EL (cell line): Measurements from ENCODE around the gene TWF2.

Experiments
- DNase-seq: peaks from one replicate; pipeline ENCODE4 v3.0.0-alpha.2; 2016

Gene TWF2

GRCh38 chr3:52237006-52237656 lies 1.8 kb downstream of the TWF2 start:
- no peak for DNase-seq

GRCh38 chr3:52236424-52236886 lies 2.5 kb downstream of the TWF2 start:
- DNase-seq: no peak

GRCh38 chr3:52234516-52235447 lies 4.2 kb downstream of the TWF2 start:
- DNase-seq: no peak

- DNase-seq: no peak
Measured at GRCh38 chr3:52233968-52234367, 5.0 kb downstream of the TWF2 start.

- DNase-seq: no peak
Measured at GRCh38 chr3:52233108-52233591, 5.8 kb downstream of the TWF2 start.

- no peak for DNase-seq
Measured at GRCh38 chr3:52232279-52233107, 6.5 kb downstream of the TWF2 start.

GRCh38 chr3:52231502-52232278 lies 7.3 kb downstream of the TWF2 start:
- peak; percentile 59 for DNase-seq

GRCh38 chr3:52230889-52231499 lies 8.0 kb downstream of the TWF2 start:
- DNase-seq: no peak

GRCh38 chr3:52230461-52230860 lies 8.5 kb downstream of the TWF2 start:
- no peak for DNase-seq

- DNase-seq: no peak
Measured at GRCh38 chr3:52229656-52230055, 9.3 kb downstream of the TWF2 start.

GRCh38 chr3:52228751-52229291 lies 10.1 kb downstream of the TWF2 start:
- DNase-seq: no peak

GRCh38 chr3:52228266-52228665 lies 10.7 kb downstream of the TWF2 start:
- no peak for DNase-seq

- no peak for DNase-seq
Measured at GRCh38 chr3:52227766-52228165, 11.2 kb downstream of the TWF2 start.

- DNase-seq: no peak
Measured at GRCh38 chr3:52227117-52227516, 11.8 kb downstream of the TWF2 start.

- no peak for DNase-seq
Measured at GRCh38 chr3:52226229-52226817, 12.6 kb downstream of the TWF2 start.

GRCh38 chr3:52225452-52226228 lies 13.3 kb downstream of the TWF2 start, which contains the start of gene TLR9:
TLR9 (minus strand) TSS chr3:52225645; CDS start chr3:52225529, 116 bp downstream.
- DNase-seq: no peak

GRCh38 chr3:52223449-52224408 lies 15.2 kb downstream of the TWF2 start:
- no peak for DNase-seq

- DNase-seq: no peak
Measured at GRCh38 chr3:52222319-52223221, 16.4 kb downstream of the TWF2 start.
